ENCODE measurements around the gene KRTAP13-2. TPM values are rescaled to one million over a fixed set of nuclear protein-coding genes. Genes with fewer than 3 reads are reported as not detected.
A peak's percentile ranks its signal among the peaks of the same experiment; 100 is the strongest.

KRTAP13-2 gene
- total and polyA plus RNA-seq, 2 experiments from 2014 or later: not detected

- no peaks in the 10 kb centered on the region for H3K36me3 Mint-ChIP-seq (ENCODE audit: low read depth)
These were observed 23.7 kb upstream of the KRTAP13-2 start, which contains the start of gene KRTAP13-1 for GRCh38 chr21:30395731-30396130. KRTAP13-1 (plus strand) TSS chr21:30396031; CDS start chr21:30396087, 56 bp downstream.

More at GRCh38 chr21:30395731-30396130, 23.7 kb upstream of the KRTAP13-2 start, which contains the start of gene KRTAP13-1:
- Mint-ChIP-seq H3K27me3 (ENCODE audit: insufficient read depth, low read depth, poor library complexity) (peaks cover 2% of the 10 kb centered on the region), H3K9me3 (peaks cover 4% of the 10 kb centered on the region; the same call in 2 of the 3 replicates), H3K27ac (peak within 1 kb of the TSS; percentile 46; the same call in 1 of the 2 replicates), H3K4me1 (no peaks in the 10 kb centered on the region), H3K4me3 (no peak within 1 kb of the TSS)
- no peak within 1 kb of the TSS for H2AFZ ChIP-seq
- no peaks in the 10 kb centered on the region for H3K4me1 ChIP-seq (ENCODE audit: insufficient read depth)
- DNase-seq (ENCODE audit: low spot score): no peak
- no peak within 1 kb of the TSS for H3K4me2 ChIP-seq
- H3K9me2 ChIP-seq (ENCODE audit: insufficient read depth): no peaks in the 10 kb centered on the region
- H3K79me2 ChIP-seq (replicated peaks; ENCODE audit: insufficient read depth): no peaks in the 10 kb centered on the region
- TF ChIP-seq EZH2 (IDR thresholded peaks at IDR 0.05; ENCODE audit: low read depth, unreplicated experiment) (no peak), ZNF331 (CRISPR knock-in tag; IDR thresholded peaks at IDR 0.05; ENCODE audit: low read depth) (no peak), REST (IDR thresholded peaks at IDR 0.05; ENCODE audit: unreplicated experiment) (no peak), ZNF462 (CRISPR knock-in tag; IDR thresholded peaks at IDR 0.05) (no peak), ETS1 (IDR thresholded peaks at IDR 0.05) (no peak), CREB1 (CRISPR knock-in tag; IDR thresholded peaks at IDR 0.05; ENCODE audit: low read depth) (no peak), ZNF114 (CRISPR knock-in tag; IDR thresholded peaks at IDR 0.05) (no peak), NANOG (IDR thresholded peaks at IDR 0.05; ENCODE audit: borderline replicate concordance) (no peak), EZH2phosphoT487 (IDR thresholded peaks at IDR 0.05; ENCODE audit: unreplicated experiment) (no peak)
- H3K27ac ChIP-seq (ENCODE audit: low read depth): no peak within 1 kb of the TSS
- no peaks in the 10 kb centered on the region for H4K20me1 ChIP-seq (replicated peaks; ENCODE audit: insufficient read depth)
- ATAC-seq: no peak
- H3K4me3 ChIP-seq: no peak within 1 kb of the TSS
- no peaks in the 10 kb centered on the region for H3K36me3 ChIP-seq (ENCODE audit: insufficient read depth)
- no peaks in the 10 kb centered on the region for H3F3A ChIP-seq (replicated peaks; ENCODE audit: low read depth)
- no peaks in the 10 kb centered on the region for H3K27me3 ChIP-seq (ENCODE audit: insufficient read depth)

Data from GM23338 (cell line).